ENCODE results near the gene BAIAP2L1. TPM values are rescaled to one million over a fixed set of nuclear protein-coding genes. Genes with fewer than 3 reads are reported as not detected.

BAIAP2L1 gene
- total and polyA plus RNA-seq, 9 of the 15 experiments (the other 6 are each of a cell fraction or from before 2014, with no cell fraction given): 4.2 to 29.8 (median 15.5) TPM

- H3K9me3 ChIP-seq (replicated peaks; ENCODE audit: control insufficient read depth, insufficient read depth, low read depth, low read length): no peaks in the 10 kb centered on the region
- no peak overlapping the region for H2AFZ ChIP-seq (ENCODE audit: low read depth, low read length)
- in situ Hi-C loops (cut with MboI) (no loop called here), intact Hi-C loops (cut with micrococcal nuclease) (no loop called here)
- H3K4me3 ChIP-seq: no peak overlapping the region
- H3K9me1 ChIP-seq (ENCODE audit: control insufficient read depth, insufficient read depth, low read length): no peaks in the 10 kb centered on the region
- BruUV-seq (replicated peaks): no TSS peak
- H3K27ac ChIP-seq (ENCODE audit: extremely low read depth, low read depth, low read length): no peak overlapping the region
- H3K9ac ChIP-seq (ENCODE audit: insufficient read depth in 1 of 2, low read depth in 2 of 2, low read length in 2 of 2): no peak overlapping the region
- WGBS (ENCODE audit: insufficient coverage, low coverage, missing lambda C conversion rate): 47% methylated on average over 6 of the region's 6 CpGs
- TF ChIP-seq HOMEZ (CRISPR knock-in tag; IDR thresholded peaks at IDR 0.05): no peak
- no peak for TF ChIP-seq FOSL1 (tag; conservative IDR thresholded peaks at IDR 0.05)
- TF ChIP-seq ZBTB5 (IDR thresholded peaks at IDR 0.05): no peak
- TF ChIP-seq FOXK1 (CRISPR knock-in tag; IDR thresholded peaks at IDR 0.05; ENCODE audit: borderline replicate concordance): no peak
- TF ChIP-seq DACH1 (IDR thresholded peaks at IDR 0.05; ENCODE audit: partially characterized antibody): no peak
- no peak for TF ChIP-seq EGR1 (conservative IDR thresholded peaks at IDR 0.05)
- no peak for TF ChIP-seq U2AF2 (optimal IDR thresholded peaks at IDR 0.05; ENCODE audit: low read depth, low read length)
- no peak for TF ChIP-seq ZNF512 (tag; IDR thresholded peaks at IDR 0.05)
- TF ChIP-seq MITF (IDR thresholded peaks at IDR 0.05): no peak
- no peak for TF ChIP-seq HNRNPLL (IDR thresholded peaks at IDR 0.05; ENCODE audit: low read depth, low read length, poor library complexity, severe bottlenecking)
- TF ChIP-seq MTA2 (IDR thresholded peaks at IDR 0.05; ENCODE audit: low read depth): no peak
- no peak for TF ChIP-seq MYNN (IDR thresholded peaks at IDR 0.05)
- no peak for TF ChIP-seq MYNN (CRISPR knock-in tag; IDR thresholded peaks at IDR 0.05)
- TF ChIP-seq MEIS2 (IDR thresholded peaks at IDR 0.05; ENCODE audit: partially characterized antibody): no peak
- no peak for TF ChIP-seq ELF2 (CRISPR knock-in tag; IDR thresholded peaks at IDR 0.05)
- TF ChIP-seq E2F1 (CRISPR knock-in tag; IDR thresholded peaks at IDR 0.05): no peak
- peaks cover 13 to 28% of the 10 kb centered on the region in 2 experiments for H3K27me3 ChIP-seq (ENCODE audit: control insufficient read depth in 2 of 2, insufficient read depth in 2 of 2, low read length in 2 of 2)
- H3K79me2 ChIP-seq (ENCODE audit: control insufficient read depth, insufficient read depth, low read length): no peaks in the 10 kb centered on the region
- ATAC-seq (no peak), DNase-seq (ENCODE audit: extremely low read depth in 1 of 4, low spot score in 3 of 4) (no peak), FAIRE-seq (no peak)
- H3K4me1 ChIP-seq (replicated peaks in 1 of 2; ENCODE audit: control insufficient read depth in 2 of 2, insufficient read depth in 2 of 2, low read length in 2 of 2): peaks cover 0 to 3% of the 10 kb centered on the region in 2 experiments; a peak in 3 of 5 replicates
- ChIA-PET POLR2A (no interaction called here), CTCF (ENCODE audit: low intra/inter-chr PET ratio) (no interaction called here)
- H3K36me3 ChIP-seq (ENCODE audit: control insufficient read depth, insufficient read depth, low read length): no peaks in the 10 kb centered on the region
- no peak overlapping the region for H3K4me2 ChIP-seq (ENCODE audit: insufficient read depth, low read length)
- 0 out of 2 replicates have a peak, but pooled peaks cover 7% of the 10 kb centered on the region for H4K20me1 ChIP-seq (replicated peaks; ENCODE audit: control insufficient read depth, insufficient read depth, low read length)
Measured at GRCh38 chr7:98324782-98325181, 76.1 kb downstream of the BAIAP2L1 start.
